ENCODE results near the gene SNRPA. TPM values are rescaled to one million over a fixed set of nuclear protein-coding genes. Genes with fewer than 3 reads are reported as not detected.
A peak's percentile ranks its signal among the peaks of the same experiment; 100 is the strongest.

The SNRPA gene
- total and polyA plus RNA-seq, 2 of the 8 experiments (the other 6 are each of a cell fraction or from before 2014, with no cell fraction given), result 201 to 202 TPM

- TF ChIP-seq SP2 (IDR thresholded peaks at IDR 0.05; ENCODE audit: low read length), result 0 out of 2 replicates have a peak, but pooled peaks have one; percentile 8
- TF ChIP-seq FOSL1 (IDR thresholded peaks at IDR 0.05; ENCODE audit: insufficient read depth, low read depth, low read length), result no peak
- TF ChIP-seq, protein P1, sequence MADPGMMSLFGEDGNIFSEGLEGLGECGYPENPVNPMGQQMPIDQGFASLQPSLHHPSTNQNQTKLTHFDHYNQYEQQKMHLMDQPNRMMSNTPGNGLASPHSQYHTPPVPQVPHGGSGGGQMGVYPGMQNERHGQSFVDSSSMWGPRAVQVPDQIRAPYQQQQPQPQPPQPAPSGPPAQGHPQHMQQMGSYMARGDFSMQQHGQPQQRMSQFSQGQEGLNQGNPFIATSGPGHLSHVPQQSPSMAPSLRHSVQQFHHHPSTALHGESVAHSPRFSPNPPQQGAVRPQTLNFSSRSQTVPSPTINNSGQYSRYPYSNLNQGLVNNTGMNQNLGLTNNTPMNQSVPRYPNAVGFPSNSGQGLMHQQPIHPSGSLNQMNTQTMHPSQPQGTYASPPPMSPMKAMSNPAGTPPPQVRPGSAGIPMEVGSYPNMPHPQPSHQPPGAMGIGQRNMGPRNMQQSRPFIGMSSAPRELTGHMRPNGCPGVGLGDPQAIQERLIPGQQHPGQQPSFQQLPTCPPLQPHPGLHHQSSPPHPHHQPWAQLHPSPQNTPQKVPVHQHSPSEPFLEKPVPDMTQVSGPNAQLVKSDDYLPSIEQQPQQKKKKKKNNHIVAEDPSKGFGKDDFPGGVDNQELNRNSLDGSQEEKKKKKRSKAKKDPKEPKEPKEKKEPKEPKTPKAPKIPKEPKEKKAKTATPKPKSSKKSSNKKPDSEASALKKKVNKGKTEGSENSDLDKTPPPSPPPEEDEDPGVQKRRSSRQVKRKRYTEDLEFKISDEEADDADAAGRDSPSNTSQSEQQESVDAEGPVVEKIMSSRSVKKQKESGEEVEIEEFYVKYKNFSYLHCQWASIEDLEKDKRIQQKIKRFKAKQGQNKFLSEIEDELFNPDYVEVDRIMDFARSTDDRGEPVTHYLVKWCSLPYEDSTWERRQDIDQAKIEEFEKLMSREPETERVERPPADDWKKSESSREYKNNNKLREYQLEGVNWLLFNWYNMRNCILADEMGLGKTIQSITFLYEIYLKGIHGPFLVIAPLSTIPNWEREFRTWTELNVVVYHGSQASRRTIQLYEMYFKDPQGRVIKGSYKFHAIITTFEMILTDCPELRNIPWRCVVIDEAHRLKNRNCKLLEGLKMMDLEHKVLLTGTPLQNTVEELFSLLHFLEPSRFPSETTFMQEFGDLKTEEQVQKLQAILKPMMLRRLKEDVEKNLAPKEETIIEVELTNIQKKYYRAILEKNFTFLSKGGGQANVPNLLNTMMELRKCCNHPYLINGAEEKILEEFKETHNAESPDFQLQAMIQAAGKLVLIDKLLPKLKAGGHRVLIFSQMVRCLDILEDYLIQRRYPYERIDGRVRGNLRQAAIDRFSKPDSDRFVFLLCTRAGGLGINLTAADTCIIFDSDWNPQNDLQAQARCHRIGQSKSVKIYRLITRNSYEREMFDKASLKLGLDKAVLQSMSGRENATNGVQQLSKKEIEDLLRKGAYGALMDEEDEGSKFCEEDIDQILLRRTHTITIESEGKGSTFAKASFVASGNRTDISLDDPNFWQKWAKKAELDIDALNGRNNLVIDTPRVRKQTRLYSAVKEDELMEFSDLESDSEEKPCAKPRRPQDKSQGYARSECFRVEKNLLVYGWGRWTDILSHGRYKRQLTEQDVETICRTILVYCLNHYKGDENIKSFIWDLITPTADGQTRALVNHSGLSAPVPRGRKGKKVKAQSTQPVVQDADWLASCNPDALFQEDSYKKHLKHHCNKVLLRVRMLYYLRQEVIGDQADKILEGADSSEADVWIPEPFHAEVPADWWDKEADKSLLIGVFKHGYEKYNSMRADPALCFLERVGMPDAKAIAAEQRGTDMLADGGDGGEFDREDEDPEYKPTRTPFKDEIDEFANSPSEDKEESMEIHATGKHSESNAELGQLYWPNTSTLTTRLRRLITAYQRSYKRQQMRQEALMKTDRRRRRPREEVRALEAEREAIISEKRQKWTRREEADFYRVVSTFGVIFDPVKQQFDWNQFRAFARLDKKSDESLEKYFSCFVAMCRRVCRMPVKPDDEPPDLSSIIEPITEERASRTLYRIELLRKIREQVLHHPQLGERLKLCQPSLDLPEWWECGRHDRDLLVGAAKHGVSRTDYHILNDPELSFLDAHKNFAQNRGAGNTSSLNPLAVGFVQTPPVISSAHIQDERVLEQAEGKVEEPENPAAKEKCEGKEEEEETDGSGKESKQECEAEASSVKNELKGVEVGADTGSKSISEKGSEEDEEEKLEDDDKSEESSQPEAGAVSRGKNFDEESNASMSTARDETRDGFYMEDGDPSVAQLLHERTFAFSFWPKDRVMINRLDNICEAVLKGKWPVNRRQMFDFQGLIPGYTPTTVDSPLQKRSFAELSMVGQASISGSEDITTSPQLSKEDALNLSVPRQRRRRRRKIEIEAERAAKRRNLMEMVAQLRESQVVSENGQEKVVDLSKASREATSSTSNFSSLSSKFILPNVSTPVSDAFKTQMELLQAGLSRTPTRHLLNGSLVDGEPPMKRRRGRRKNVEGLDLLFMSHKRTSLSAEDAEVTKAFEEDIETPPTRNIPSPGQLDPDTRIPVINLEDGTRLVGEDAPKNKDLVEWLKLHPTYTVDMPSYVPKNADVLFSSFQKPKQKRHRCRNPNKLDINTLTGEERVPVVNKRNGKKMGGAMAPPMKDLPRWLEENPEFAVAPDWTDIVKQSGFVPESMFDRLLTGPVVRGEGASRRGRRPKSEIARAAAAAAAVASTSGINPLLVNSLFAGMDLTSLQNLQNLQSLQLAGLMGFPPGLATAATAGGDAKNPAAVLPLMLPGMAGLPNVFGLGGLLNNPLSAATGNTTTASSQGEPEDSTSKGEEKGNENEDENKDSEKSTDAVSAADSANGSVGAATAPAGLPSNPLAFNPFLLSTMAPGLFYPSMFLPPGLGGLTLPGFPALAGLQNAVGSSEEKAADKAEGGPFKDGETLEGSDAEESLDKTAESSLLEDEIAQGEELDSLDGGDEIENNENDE (IDR thresholded peaks at IDR 0.05; ENCODE audit: insufficient replicate concordance, low read length), result no peak
- peak; percentile 88 for TF ChIP-seq TAF1 (IDR thresholded peaks at IDR 0.05; ENCODE audit: low read depth, low read length)
- no peak for TF ChIP-seq TAF7 (optimal IDR thresholded peaks at IDR 0.05; ENCODE audit: borderline replicate concordance, low read depth, low read length)
- no peak for TF ChIP-seq RNF2 (IDR thresholded peaks at IDR 0.05; ENCODE audit: borderline replicate concordance, low read depth, low read length, missing control alignments, poor library complexity, severe bottlenecking)
- 0 out of 2 replicates have a peak, but pooled peaks have one; percentile 53 for TF ChIP-seq RBBP5 (IDR thresholded peaks at IDR 0.05; ENCODE audit: borderline replicate concordance, low read depth, low read length)
These were observed at the start of gene SNRPA (continued) for GRCh38 chr19:40750874-40751537.

Data from H1 (cell line).